PC-3 (cell line): ENCODE measurements around the gene RHOT2.

Source experiments
- EZH2 ChIP-seq: fragments of 300-600 bp; sonication (generic); IDR thresholded peaks from one replicate; pipeline ENCODE4 v1.6.1; 2017; ENCODE audit warnings: antibody characterized with exemption, mild to moderate bottlenecking, low read length; ENCODE audit not compliant: unreplicated experiment
- EZH2phosphoT487 ChIP-seq: fragments of 300-600 bp; sonication (generic); IDR thresholded peaks from 2 replicates; pipeline ENCODE4 v1.6.1; 2018; ENCODE audit warnings: mild to moderate bottlenecking, antibody characterized with exemption, low read length, borderline replicate concordance
- TF ChIP-seq, protein P1 (sequence below): fragments of 300-600 bp; sonication (generic); conservative IDR thresholded peaks from 2 replicates; pipeline ENCODE4 v1.5.1; 2017; ENCODE audit warnings: antibody characterized with exemption, low read depth, mild to moderate bottlenecking, low read length

DNA sequence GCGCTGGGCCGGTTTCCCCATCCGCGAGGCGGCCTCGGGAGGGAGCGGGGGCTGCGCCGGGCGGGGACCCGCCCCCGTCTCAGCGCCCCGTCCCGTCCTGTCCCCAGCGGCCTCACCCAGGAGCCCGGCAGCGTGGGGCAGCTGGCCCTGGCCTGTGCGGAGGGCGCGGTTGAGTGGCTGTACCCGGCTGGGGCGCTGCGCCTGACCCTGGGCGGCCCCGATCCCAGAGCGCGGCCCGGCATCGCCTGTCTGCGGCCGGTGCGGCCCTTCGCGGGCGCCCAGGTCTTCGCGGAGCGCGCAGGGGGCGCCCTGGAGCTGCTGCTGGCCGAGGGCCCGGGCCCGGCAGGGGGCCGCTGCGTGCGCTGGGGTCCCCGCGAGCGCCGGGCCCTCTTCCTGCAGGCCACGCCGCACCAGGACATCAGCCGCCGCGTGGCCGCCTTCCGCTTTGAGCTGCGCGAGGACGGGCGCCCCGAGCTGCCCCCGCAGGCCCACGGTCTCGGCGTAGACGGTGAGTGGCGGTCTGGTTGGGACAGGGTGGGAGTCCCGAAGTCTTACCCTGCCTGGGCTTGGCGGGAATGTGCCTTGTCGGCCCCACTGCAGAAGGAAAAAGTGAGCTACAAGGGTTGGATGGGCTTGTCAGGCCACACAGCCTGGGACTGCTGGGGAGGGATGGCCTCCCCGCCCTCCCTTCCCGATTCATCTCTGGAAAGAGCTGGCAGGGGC, 47.7 kb downstream of the RHOT2 start:
- TF ChIP-seq, protein P1, sequence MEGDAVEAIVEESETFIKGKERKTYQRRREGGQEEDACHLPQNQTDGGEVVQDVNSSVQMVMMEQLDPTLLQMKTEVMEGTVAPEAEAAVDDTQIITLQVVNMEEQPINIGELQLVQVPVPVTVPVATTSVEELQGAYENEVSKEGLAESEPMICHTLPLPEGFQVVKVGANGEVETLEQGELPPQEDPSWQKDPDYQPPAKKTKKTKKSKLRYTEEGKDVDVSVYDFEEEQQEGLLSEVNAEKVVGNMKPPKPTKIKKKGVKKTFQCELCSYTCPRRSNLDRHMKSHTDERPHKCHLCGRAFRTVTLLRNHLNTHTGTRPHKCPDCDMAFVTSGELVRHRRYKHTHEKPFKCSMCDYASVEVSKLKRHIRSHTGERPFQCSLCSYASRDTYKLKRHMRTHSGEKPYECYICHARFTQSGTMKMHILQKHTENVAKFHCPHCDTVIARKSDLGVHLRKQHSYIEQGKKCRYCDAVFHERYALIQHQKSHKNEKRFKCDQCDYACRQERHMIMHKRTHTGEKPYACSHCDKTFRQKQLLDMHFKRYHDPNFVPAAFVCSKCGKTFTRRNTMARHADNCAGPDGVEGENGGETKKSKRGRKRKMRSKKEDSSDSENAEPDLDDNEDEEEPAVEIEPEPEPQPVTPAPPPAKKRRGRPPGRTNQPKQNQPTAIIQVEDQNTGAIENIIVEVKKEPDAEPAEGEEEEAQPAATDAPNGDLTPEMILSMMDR = no peak
- TF ChIP-seq EZH2phosphoT487 (no peak), EZH2 (no peak)
